ENCODE measurements around the gene COX4I1. TPM values are rescaled to one million over a fixed set of nuclear protein-coding genes. Genes with fewer than 3 reads are reported as not detected.

COX4I1 gene
- total RNA-seq, 2 donors from 2014 or later = 273 to 322 TPM

DNA sequence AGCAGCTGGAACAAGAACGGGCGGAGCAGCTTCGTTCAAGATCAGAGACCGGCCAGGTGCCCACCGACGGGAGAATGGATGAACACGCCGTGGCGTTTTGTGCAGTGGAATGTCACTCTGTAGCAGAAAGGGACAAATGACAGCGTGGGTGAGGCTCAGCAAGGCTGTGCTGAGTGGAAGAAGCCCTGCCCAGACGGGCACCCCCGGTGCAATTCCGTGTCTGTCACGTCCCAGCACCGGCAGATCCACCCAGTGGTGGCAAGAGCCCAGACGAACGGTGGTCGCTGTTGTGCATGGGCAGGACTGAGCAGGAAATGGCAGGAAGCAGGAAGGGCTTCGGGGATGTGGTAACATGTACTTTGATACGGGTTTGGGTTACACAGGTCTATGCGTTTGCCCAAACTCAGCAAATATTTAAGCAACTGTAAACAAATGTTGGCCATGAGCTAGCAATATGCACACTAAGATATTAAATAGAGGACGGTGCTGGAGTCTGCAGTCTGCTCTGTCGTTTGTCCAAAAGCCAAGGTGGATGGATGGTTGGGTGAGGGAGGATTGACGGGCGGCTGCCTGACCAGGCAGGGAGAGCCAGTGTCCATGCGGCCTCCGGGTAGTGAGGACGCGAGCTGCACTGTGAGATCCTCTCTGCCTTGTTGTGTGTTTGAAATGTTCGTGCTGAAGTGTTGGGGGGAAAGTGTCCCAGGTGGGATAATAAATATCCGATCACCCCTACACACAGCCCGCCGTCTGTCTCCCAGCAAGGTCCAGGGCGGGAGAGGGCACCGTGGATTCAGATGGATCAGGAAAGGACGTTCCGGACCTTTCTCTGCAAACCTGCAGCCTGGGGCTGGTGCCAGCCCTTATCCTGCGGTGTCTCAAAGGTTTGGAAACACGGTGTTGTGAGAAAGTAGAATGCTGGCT, 48.4 kb downstream of the COX4I1 start:
- peak; percentile 60 for DNase-seq (ENCODE audit: low spot score)
- intact Hi-C loops (cut with DNase I) = loop anchor here in 1 of 2 donors (5.0 kb wide), 1 partner anchor 554 kb away; no protein-coding TSS in a partner anchor

- peak; percentile 32 for DNase-seq (ENCODE audit: low spot score)
- intact Hi-C loops (cut with DNase I) = loop anchor here in 1 of 2 donors (5.0 kb wide), 1 partner anchor 553 kb away; no protein-coding TSS in a partner anchor
These were observed 49.5 kb downstream of the COX4I1 start for GRCh38 chr16:85848986-85849385.

- DNase-seq (ENCODE audit: low spot score) = no peak
These were observed 49.9 kb downstream of the COX4I1 start for GRCh38 chr16:85849388-85849787.

DNA sequence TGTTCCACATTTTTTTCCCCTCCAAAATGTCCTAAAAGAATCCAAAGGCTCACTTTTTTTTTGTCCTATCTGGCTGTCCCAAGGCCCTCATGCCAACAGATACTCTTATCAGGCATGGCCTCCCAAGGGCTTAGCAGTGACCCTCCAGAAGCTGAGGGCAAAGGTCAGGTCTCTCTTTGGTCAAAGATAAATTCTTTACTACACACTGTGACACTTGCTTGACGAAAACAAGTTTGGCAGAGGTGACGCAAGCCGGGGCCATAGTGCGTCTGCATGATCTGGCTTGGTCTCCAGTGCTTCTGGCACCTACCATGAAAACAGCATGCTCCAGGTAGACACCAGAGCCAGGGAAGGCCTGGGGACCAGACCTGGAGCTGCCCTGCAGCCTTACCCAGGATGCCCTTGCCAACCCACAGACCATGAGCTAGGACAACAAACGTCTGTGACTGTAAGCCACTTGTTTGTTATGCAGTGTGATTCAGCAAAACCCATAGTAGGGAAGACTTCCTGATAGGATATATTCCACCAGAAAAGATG, 50.9 kb downstream of the COX4I1 start:
- no peak for DNase-seq (ENCODE audit: low spot score)
- intact Hi-C loops (cut with DNase I) = no loop called here

More at GRCh38 chr16:85849388-85849787, 49.9 kb downstream of the COX4I1 start:
- intact Hi-C loops (cut with DNase I) = loop anchor here in 1 of 2 donors (5.0 kb wide), 1 partner anchor 553 kb away; no protein-coding TSS in a partner anchor

DNA sequence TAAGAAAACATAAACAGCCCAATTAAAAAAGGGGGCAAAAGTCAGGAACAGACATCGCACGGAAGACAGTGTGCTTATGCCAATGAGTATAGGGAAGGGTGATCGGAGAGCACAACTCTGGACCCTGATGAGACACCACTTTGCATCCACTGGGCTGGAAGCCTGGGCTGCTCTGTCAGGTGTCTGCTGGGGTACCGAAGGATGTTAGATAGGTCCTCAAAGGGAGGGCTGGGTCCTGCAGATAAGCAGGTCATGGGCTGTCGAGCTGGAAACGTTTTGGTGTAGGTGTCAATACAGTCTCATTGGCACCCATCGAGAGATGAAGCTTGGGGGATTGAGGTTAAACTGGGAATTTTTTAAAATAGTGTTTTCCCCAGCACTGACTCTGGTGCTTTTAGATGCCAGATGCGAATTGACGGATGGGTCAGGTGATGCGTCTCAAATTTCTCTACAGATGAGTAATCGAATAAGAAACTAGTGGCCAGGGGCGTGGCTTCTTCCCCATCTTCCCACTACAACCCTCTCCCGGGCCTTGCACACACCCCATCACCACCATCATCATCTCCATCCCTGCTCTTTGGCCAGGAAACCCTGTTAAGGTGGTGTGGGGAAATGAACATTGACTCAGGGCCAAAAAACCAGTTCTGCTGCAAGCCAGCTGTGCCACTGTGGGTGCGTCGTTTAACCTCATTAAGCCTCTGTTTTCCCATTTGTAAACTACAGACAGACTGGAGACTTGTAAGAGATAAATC, 51.7 kb downstream of the COX4I1 start:
- intact Hi-C loops (cut with DNase I) = no loop called here
- peak; percentile 72 for DNase-seq (ENCODE audit: low spot score)

DNA sequence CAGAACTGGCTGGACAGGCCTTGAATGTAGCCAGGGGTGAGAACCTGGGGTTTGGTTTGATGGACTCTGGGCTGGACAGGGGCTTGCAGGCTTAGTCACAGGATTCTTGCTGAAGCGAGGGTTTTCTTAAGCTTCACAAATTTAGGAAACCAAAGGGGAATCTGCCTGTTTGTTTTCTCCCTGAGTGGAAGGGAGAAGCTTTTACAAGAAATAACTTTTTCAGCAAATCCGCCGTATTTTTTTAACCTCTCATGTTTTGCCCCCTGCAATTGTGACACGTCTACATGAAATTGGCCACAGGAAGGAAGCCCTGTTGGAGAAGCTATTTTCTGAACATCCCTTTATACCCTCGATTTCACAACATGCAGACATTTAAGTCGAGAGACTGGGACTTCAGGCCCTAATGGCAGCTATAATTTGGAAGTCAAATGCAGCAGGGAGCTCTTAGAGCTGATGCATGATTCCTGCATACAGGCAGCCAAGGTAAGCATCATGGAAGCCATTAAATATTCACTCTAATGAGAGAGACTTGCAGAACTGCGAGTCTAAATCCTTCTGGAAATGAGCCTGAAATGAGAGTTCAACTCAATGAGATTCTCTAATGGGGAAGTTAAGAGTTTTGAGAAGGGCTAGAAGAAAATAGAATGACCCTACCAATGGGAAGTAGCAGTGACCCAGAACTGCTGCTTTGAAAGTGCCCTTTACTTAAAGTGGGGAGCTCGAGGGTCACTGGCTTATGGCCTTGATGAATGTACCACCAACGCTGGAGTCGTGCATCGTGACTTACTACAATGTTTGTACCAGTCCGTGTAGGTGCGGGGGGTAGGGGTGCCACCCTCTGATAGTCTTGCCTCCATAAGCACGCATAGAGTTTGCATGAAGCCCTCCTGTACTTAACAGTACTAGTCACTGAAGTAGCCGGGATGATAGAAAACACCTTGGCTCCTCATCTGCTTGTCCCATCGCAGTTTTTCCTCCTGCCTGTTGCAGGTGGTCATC, 54.4 kb downstream of the COX4I1 start:
- DNase-seq (ENCODE audit: low spot score) = no peak
- intact Hi-C loops (cut with DNase I) = no loop called here

DNA sequence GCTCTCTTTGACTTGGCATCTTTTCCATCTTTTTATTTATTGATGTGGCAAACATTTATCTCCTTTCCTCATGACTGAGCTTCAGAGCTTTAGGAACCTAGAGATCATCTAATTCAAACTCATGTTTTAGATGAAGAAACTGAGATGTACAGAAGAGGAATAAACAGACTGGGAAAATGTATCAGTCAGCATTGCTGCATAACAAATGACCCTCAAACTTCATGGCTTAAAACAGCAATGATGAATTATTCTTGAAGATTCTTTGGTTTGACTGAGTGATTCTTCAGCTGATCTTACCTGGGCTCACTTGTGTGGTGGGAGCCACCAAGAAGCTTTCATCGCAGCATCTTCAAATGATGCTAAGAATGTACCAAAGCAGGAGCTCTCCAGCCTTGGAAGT, 55.4 kb downstream of the COX4I1 start:
- intact Hi-C loops (cut with DNase I) = no loop called here

GRCh38 chr16:85856079-85856478, 56.6 kb downstream of the COX4I1 start:
- intact Hi-C loops (cut with DNase I) = no loop called here
- no peak for DNase-seq (ENCODE audit: low spot score)

More for the DNA sequence above, 55.4 kb downstream of the COX4I1 start:
- DNase-seq (ENCODE audit: low spot score) = no peak

DNA sequence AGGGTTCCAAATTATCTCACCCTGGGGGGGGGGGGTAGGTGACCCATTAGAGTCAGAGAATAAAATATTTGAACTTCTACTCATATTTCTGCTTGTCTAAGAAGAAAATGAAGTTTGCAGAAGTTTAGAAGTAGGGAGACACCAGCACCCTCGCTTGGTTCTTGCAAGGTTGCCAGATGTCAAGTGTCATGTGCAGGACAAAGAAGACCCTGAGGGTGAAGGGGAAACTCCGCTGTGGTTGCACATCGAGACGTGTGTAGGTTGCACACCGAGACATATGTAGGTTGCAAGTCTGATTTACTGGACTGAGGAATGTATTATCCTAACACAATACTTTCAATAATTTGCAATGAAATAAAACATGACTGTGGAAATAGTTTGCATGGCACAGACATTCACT, 57.1 kb downstream of the COX4I1 start:
- intact Hi-C loops (cut with DNase I) = no loop called here
- DNase-seq (ENCODE audit: low spot score) = no peak

Other genes starting within 250 kb of the COX4I1 start
- gene GSE1, start 186.4 kb upstream of the COX4I1 start, total RNA-seq = 10 to 100 TPM; 57.2 to 62.5 TPM
- gene GINS2, start 110.7 kb upstream of the COX4I1 start, total RNA-seq = under 1 TPM; 0.19 to 0.56 TPM
- gene C16orf74, start 48.6 kb upstream of the COX4I1 start, total RNA-seq = 1 to 10 TPM in 1 of 2 donors, under 1 TPM in 1; 0.83 to 1.0 TPM
- gene EMC8, start 151 bp upstream of the COX4I1 start, total RNA-seq = 10 to 100 TPM; 17.4 to 19.4 TPM
- 10 to 100 TPM in 1 of 2 donors, 1 to 10 TPM in 1; 6.3 to 18.7 TPM for gene IRF8, start 99.5 kb downstream of the COX4I1 start, total RNA-seq

All from posterior vena cava (tissue), 2 donors.